Left kidney (tissue), 1 donor: ENCODE data around the gene SLC25A18. TPM values are rescaled to one million over a fixed set of nuclear protein-coding genes. Genes with fewer than 3 reads are reported as not detected.

Experiments used
- polyA plus RNA-seq: library from polyadenylated mRNA; unstranded; fragments of 120-200 nt; gene quantifications from one replicate; pipeline ENCODE4 v1.2.1, GENCODE V29; 2013; ENCODE audit not compliant: insufficient read length

Gene SLC25A18
- polyA plus RNA-seq, 1 donor = 1.5 TPM

Other genes with a start within 250 kb of the SLC25A18 start
- 23.2 TPM for gene CECR2, start 194.0 kb upstream of the SLC25A18 start, polyA plus RNA-seq
- gene ATP6V1E1, start 65.3 kb downstream of the SLC25A18 start, polyA plus RNA-seq = 135 TPM
- gene BCL2L13, start 75.3 kb downstream of the SLC25A18 start, polyA plus RNA-seq = 47.5 TPM
- gene BID, start 211.0 kb downstream of the SLC25A18 start, polyA plus RNA-seq = 16.1 TPM